ENCODE data around the gene AHR.

Gene AHR

DNA sequence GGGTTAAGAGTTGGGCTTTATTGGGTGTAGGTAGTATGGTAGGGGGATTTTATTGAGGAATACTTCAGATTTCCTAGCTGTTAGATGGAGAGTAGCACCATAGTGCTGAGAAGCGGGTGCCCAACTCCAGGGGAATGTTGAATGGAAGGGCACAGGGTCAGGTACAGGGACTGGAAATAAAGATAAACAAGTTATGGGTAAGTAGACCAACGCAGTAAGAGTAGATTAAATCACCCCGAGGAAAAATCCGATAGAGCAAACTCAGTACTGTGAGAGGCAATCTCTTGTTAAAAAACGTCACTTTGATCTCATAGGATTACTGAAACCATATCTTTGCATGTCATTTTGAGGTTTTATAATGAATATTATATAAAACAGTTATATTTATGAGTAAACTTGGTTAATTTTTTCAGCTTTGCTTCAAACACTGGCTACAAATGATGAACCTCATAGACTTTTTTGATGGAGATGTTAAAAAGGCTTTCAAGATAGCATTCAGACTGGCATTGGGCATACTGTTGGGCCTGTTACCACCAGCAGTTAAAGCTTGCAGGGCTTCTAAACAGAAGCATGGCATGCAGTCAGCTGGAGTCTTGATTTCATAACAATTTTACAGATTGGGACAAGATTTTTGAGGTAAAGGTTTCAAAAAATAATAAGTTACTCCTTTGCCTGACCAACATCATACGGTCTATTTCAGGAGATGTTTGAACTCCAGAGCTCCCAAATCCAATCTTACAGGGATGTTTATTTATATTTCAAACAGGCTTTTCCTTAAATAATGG is 7.1 kb downstream of the AHR start:
- DNase-seq = no peak

DNA sequence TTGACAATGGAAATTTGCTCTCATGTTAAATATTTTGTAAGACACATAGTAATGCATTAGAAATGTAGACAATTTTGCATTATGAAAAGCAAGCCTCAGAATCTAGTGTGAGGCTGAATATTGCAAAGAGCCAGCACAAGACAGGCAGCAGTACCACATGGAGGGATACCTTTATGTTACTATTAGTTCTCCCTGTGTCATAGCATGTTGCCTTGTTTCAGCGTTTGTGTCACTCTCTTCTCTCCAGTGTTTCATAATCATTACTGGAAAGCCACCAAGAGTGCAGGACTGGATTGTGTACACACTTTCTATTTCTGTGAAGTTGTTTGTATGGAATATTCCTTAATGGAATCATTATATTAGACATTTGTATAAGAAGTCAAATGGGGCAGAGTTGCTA is 8.5 kb downstream of the AHR start:
- DNase-seq = no peak

DNA sequence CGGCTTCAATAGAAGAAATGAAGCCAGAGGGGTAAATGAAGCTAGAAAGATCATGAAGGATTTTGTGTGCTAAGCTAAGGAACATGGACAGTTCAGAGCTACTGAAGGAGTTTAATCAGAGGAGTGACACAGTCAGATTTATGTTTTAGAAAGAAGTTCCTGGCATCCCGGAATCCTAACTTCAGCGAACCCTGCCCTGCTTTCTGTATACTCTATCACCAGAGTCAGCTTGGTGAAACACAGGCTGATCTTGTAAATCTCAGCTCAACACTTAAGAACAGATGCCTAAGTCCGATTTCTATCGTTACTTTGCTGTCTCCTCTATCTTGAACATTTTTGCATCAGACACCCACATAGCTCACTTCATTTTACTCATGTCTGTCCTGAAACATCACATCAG is 9.1 kb downstream of the AHR start:
- DNase-seq = no peak

DNA sequence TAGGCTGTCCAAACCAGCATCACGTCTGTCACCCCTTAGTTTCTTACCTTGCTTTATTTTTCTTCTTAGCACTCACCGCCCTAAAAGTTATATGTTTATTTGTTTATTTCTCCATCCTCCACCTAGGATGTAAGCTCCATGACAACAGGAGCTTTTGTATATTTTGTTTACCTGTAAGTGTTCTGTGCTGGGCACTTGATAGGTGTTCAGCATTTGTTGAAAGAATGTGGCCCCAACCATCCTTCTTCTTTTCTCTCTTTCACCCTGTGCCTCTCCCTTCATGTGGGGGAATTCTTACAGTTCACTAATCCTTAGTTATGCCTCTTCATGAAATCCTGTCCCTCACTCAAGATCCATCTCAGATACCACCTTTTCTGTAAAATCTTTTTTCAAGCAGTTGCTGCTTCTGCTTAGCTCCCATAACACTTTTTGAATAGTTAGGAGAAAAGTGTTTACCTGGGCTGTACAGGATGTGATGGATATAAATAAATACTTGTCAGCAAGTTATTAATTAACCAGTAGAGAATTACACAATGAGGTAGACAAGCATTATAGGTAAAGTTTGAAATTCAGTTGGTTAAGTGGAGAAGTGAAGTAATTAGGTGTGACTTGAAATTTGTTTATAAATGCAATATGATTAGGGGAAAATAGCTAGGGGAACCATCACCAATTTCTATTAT is 9.7 kb downstream of the AHR start:
- DNase-seq = no peak

DNA sequence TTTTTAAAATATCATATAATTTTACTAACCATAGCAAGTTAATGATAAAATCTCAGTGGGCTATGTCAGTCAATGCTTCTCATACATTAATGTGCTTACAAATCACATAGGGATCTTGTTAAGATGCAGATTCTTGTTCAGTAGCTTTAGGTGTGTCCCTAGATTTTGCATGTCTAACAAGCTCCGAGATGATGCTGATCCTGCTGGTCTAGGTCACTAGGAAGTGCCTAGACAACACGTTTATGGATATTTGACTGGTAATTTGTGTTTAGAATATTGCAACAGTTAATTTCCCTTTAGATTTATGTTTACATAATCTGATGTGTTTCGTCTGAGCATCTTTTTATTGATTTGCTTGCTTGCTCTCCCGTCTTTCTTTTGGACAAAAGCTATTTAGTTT is 12.7 kb downstream of the AHR start:
- DNase-seq = no peak

DNA sequence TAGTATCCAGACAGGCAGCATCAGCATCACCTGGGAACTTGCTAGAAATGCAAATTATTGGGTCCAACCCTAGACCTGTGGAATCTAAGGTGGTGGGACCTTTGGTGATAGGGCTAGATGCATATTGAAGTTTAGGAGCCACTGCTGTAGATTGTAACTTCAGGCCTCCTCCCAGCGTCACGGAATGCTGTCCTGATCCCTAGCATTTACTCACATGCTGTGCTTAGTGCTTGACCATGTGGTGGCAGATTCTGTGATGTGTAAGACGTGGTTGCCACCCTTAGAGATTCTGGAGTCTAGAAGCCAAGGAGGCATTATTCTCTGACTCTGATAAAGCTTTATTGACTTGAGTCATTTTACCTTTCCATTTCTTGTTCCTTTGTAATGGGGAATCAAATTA is 13.5 kb downstream of the AHR start:
- no peak for DNase-seq

DNA sequence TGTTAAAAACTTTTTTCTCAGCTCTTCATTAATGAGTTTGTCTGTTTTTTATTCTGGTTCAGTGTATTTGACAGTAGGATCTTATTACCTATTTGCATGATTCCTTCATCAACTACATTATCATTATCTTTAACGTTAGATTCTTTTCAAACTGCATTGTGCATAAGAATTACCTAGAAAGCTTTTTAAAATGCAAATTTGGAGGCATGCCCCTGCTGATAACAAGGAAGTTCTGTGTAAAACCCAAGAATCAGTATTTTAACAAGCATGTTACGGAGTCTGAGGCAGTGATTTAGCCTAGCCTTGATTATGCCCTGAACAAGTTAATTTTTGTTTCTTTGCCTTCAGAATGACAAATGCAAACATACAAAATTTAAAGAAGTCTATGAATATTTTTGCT is 14.2 kb downstream of the AHR start:
- DNase-seq = no peak

DNA sequence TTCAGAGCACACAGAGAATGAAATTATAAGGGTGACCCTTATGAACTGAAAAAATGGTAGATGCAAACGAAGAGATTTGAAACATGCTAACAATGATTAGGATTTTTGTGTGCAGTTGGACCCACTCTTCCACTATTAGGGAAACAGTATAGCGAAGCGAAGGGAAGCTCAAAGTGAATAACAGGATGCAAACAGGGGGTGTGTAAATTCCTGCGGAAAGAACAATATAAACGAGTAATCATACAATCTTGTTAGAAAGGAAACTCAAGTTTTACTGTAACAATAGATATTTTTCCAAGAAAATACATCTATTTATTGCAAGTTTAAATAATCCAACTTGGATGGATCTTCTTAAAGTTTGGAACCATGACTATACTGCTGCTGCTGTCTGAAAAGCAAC is 14.7 kb downstream of the AHR start:
- no peak for DNase-seq

DNA sequence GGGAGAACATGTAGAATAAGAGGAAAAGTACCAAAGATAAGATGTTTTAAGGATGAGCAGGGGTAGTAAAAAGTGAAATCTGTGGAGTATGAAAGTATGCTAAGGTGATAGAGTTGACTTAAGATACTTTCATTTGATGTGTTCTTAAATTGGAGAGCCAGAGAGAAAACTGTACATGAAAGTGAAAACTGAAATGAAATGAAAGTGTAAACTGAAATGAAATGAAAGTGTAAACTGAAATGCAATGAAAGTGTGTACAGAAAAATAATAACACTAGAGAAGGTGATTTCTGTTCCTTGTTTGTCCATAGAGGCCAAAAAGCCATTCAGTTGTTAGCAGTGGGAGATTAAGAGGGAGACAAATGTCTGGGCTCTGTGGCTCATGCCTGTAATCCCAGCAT is 17.5 kb downstream of the AHR start:
- no peak for DNase-seq

DNA sequence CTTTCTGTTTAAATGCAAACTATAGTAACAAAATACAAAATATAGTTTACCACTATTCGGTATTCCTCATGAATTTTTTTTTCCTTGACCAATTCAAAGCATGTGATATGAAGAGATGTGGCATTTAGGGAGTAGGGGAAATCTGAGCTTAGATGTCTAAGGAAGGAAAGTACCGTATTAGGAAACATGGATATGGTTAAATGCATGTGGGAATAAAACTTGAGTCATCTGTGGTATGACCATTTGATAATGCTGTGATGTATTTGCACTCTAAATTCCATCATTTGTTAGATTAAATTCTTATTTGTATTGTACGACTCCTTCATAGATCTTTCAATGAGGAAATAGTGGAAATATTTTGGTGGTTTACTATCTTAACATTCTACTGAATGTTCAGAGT is 19.7 kb downstream of the AHR start:
- no peak for DNase-seq

DNA sequence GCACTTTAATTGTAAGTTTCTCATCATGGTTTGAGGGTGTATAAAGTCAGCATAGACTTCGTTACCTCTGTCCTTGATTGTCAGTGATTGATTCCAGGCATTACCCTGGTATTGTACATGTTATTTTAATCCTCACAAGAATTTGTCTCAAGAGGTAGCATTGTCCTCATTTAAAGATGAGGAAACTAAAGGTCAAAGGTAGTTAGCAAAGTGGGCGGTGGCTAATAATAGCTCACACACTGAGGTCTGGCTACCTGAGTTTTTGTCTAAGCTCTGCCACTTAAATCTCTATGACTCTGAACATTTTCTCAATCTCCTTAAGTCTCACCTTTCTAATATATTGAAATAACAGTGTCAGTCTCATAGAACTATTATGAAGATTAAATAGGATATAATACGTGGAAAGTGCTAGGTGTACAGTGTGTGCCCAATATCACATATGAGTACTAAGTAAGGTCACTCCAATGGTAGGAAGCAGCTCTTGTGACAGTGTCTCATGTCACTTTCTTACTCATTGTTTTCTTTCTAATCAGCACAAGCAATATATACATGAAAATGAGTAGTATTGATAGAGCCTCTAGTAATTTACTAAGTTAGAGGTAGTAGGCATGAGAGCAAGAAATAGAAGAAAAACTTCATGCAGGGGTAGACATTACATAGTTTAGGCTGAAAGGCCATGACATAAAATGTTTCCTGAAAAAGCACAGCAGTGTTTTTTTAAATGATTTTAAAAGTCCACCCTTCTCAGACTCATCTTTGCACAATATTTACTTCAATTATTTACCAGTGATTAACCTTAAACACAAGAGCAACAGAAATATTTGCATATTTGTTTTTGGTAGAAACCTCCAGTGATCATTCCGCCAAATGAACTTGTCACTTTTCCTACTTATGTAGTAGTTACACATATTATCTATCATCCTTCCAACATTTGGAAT is 21.0 kb downstream of the AHR start:
- no peak for DNase-seq

DNA sequence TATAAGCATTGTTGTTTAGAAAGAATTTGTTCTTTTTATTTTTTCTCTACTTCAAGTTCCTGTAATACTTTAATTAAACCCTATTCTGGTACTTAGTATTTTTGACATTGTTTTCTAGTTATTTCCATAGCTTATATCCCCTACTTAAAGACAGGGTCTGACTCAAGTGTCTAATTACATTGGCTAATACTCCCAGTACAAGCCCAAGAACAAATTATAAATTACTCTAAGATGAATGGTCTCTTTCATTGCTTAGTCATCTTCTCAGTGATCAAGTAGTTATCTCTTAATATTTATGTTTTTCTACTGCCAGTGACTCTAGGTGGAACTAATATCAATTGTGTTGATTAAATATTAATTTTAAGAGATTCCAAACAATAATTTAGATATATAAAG is 21.6 kb downstream of the AHR start:
- DNase-seq = no peak

DNA sequence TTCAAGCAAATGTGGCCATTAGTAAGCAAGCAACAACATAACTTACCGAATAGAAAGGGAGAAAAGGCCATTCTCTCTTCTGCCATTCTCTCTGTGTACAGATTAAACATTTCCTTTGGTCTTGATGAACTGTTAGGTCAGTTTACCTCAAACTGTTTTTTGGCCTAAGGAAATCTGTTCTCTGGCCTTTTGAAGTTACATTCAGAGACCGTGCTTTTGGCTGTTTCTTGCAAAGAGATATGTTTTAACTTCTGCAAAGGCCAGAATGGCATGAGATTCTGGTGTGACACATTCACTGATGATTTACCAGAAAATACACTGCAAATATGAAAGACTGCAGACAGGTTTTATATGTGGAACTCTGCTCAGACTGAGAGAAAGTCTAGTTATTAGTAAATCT is 22.2 kb downstream of the AHR start:
- DNase-seq = no peak

DNA sequence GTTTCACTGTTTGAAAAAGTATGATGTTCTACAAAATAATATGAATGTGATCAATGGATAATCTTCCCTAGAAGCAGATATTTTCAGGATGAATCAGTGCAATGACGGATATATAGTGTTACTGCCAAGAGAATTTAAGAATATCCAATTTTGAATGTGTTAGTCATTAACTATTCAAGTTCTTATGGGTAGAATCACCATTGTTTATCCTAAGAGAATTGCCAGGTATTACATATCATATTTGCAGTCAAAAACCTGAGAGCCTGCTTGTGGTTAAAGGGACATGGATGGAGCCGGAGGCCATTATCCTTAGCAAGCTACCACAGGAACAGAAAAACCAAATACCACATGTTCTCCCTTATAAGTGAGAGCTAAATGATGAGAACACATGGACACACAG is 26.9 kb downstream of the AHR start:
- DNase-seq = no peak

DNA sequence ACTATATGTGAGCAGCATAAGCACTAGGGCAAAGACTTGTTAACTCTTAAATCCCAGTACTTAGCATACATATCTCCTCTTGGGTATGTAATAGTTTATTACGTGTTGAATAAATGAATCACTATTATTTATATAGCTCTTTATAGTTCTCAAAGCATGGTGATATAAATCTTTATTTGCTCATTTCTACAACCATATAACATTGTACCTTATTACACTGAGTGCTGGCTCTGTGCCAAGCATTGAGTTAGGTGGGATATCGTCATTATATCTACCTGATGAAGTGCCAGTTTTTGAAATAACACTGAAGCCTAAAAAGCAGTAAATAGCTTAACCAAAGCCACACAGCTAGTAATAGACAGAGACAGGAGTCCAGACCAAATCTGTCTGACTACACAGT is 27.9 kb downstream of the AHR start:
- no peak for DNase-seq

DNA sequence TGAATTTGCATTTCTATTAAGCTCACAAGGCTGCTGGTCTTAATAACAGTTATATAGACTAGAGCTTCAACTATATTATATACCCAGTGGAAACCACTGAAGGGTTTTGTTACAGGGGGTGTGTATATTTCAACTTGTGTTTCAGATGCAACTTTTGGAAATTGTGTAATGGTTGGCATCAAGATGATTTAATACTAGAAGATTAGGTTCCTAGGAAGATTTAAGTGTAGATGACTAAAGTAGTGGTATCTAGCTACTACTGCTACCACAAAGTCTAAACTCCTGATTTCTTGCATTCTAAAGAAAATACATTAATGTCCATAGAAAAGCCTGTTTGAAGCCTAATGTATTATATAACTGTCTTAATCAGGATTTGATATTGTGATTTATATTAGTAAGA is 30.2 kb downstream of the AHR start:
- no peak for DNase-seq

DNA sequence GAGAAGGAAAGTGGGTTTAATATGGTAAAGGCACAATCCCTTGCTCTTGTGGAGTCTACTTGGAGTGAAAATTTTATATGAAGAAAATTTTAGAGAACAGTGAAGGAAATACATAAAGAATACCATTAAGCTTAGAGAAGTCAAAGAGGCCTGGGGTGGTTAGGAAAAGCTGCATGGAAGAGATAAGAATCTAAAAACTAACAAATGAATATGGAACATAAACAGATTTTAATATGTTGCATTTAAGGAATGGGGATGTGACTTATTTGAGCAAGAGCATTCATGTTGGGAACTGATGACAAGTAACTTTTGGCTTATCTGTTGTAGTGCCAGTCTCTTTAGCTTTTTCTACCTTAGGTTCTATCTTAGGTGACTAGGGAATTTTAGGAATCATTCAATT is 31.0 kb downstream of the AHR start:
- no peak for DNase-seq

DNA sequence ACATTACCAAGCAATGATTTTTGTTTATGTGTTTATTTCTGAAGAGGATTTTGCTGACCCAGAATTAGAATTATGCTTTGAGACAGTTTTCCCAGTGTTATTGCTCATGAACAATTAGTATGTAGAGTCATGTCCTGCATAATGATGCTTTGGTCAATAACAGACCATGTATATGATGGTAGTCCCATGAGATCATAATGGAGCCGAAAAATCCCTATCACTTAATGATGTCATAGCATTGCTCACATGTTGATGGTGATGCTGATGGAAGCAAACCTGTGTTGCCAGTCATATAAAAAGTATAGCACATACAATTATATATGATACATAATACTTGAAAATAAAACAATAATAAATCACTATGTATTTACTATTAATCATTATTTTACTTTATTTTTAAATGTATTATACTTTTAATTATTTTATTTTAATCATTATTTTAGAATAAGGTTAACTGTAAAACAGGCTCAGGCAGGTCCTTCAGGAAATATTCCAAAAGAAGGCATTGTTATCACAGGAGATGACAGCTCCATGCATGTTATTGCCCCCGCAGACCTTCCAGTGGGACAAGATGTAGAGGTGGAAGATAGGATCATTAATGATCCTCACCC is 33.5 kb downstream of the AHR start:
- DNase-seq = no peak

DNA sequence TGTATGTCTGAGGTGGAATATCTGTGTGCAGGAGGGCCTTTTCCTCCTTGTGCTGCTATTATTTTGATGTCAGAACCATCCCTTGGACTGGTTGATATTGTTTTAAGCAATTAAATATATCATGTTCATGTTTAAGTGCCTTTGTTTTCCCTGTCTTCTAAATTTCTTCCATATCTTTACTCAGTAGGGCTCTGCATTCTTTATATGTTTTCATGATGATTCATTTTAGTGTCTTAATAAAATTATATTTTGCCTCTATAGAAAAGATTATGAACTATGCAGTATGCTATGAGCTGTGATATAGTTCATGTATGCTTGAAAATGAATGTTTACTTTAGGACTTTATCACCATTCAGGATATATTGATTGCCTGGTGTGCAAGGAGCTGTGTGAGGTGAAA is 34.8 kb downstream of the AHR start:
- DNase-seq = no peak

DNA sequence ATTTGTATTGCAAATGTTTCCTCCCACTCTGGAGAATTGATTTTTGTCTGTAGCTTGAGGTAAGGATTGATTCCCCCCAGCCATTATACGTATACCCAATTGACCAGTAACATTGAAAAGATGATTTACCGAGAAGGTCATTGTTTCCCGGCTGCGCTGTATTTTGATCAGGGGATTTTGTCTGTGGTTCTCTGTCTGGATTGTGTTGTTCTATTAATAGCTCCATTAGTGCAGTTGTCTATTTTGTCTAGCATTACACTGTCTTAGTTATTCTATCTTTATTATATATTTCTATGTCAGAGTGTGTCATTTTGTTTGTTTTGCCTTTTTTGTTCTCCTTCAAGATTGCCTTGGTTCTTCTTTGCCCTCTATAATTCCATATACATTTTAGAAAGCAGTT is 37.7 kb downstream of the AHR start:
- no peak for DNase-seq

DNA sequence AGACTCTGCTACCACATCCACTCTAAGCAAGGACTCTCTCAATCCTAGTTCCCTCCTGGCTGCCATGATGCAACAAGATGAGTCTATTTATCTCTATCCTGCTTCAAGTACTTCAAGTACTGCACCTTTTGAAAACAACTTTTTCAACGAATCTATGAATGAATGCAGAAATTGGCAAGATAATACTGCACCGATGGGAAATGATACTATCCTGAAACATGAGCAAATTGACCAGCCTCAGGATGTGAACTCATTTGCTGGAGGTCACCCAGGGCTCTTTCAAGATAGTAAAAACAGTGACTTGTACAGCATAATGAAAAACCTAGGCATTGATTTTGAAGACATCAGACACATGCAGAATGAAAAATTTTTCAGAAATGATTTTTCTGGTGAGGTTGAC is 40.7 kb downstream of the AHR start:
- DNase-seq = no peak

DNA sequence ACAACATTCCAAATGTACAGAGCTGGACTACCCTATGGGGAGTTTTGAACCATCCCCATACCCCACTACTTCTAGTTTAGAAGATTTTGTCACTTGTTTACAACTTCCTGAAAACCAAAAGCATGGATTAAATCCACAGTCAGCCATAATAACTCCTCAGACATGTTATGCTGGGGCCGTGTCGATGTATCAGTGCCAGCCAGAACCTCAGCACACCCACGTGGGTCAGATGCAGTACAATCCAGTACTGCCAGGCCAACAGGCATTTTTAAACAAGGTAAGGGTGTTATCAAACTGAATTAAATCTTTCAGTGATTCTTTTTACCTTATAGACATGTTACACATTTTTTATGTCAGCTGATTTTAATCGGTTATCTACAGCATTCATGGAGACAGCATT is 41.5 kb downstream of the AHR start:
- no peak for DNase-seq

DNA sequence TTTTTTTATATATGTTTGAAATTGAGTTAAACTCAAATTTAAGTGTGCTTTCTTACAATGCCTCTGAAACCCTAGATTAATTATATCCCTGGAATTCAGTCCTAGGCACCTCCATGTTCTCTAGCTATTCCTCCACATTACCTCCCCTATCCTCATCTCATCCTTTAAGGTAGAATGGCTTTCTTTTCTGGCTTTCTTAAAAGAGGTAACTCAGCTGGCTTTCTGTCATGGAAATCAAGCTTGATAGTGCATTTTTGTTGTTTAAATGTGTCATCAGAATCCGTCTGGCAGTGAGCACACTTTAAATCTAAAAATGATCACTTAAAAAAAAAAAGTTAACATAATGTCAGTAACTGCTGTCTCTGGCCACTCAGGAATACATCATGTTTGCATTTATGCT is 42.2 kb downstream of the AHR start:
- DNase-seq = no peak
